ENCODE measurements around the gene CELSR1.

CELSR1 gene

DNA sequence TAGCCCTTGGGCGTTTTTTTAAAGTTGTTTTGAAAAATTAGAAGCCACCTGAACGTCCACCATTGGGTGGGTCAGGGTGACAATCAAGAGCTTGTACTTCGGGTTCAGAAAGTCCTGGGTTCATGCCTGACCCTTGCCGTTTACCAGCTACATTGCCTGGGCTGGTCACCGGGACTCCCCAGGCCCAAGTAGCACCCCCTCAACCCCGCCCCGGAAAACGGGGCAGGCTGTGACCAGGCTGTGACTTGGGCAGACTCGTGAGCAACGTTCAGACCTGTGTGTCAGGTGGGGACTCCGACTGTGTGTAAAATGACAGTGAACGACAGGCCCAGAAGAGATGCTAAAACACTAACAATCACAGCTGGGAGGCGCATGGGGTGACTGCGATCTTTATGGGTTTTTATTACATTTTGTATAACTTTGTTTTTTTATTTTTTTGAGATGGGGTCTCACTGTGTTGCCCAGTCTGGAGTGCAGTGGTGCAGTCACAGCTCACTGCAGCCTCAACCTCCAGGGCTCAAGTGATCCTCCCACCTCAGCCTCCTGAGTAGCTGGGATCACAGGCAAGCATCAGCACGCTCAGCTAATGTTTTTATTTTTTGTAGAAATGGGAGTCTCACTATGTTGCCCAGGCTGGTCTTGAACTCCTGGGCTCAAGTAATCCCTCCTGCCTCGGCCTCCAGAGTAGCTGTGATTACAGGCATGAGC is 145.1 kb downstream of the CELSR1 start:
- no peak for DNase-seq

- DNase-seq: no peak
These were observed 145.8 kb downstream of the CELSR1 start for GRCh38 chr22:46391486-46392136.

- no peak for DNase-seq
These were observed 146.6 kb downstream of the CELSR1 start for GRCh38 chr22:46390652-46391301.

- DNase-seq: no peak
These were observed 147.2 kb downstream of the CELSR1 start for GRCh38 chr22:46390105-46390651.

GRCh38 chr22:46389081-46389480 is 148.3 kb downstream of the CELSR1 start:
- DNase-seq: no peak

- no peak for DNase-seq
These were observed 148.8 kb downstream of the CELSR1 start for GRCh38 chr22:46388647-46389046.

DNA sequence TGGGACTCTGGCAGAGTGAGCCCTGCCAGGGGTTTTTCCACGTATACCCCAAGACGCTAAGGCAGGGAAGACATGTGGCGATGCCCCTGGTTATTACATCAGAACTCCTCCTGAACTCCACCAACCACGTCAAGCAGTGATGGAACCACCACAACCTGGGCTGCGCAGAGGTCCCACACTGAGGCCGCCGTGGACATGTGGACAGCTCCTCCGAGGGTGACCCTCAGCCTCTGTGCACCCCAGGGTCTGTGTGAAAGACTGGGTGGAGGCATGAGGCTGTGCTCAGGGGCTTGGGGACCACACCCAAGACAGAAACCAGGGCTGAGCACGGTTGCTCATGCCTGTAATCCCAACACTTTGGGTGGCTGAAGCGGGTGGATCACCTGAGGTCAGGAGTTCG is 149.7 kb downstream of the CELSR1 start:
- no peak for DNase-seq

DNA sequence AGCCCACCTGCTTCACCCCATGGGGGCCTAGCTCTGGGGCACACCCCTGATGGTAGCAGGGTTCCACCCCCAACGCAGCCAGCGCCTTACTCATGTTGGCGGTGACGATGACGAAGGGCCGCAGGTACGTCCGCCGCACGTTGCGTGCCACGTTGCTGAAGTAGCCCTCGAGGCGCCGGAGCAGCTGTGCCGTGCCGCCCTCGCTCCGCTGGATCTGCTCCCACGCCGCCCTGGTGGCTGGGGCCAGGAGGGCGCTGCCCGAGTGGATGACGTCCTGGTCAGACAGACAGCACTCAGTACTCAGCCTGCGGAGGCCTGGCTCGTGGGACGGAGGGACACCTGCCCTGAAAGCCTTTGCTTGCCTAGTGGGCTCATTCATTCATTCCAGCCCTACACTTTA is 151.1 kb downstream of the CELSR1 start:
- DNase-seq: no peak

DNA sequence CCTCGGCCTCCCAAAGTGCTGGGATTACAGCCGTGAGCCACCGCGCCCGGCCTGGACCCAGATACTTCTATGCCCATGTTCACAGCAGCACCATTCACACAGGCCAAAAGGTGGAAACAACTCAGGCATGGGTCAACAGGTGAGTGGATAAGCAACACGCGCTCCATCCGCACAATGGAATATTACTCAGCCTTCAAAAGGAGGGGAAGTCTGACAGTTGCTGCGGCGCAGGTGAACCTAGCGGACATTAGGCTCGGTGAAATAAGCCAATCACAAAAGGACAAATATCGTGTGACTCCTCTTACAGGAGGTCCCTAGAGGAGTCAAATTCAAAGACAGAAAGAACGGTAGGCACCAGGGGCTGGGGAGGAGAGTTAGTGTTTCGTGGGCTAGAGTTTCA is 154.9 kb downstream of the CELSR1 start:
- no peak for DNase-seq

GRCh38 chr22:46381731-46382130 is 155.7 kb downstream of the CELSR1 start:
- DNase-seq: no peak

DNA sequence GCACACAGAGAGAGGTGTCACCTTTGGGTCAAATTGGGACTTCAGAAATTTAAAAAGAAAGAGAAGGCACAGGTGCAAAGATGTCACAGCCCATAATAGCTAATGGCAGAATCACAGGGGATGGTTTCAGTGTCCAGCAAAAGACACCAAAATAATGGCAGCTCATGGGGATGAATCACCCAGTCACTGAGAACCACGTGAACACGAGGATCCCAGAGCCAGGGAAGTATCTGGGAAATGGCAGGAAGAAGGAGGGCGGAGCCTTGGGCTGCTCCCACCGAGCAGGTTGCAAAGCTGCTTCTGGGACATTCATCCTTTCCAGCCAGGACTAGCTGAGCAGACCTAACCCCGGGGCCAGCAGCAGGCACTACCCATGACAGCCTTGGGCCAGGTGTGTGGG is 156.3 kb downstream of the CELSR1 start:
- no peak for DNase-seq

GRCh38 chr22:46380581-46380980 is 156.8 kb downstream of the CELSR1 start:
- DNase-seq: no peak

DNA sequence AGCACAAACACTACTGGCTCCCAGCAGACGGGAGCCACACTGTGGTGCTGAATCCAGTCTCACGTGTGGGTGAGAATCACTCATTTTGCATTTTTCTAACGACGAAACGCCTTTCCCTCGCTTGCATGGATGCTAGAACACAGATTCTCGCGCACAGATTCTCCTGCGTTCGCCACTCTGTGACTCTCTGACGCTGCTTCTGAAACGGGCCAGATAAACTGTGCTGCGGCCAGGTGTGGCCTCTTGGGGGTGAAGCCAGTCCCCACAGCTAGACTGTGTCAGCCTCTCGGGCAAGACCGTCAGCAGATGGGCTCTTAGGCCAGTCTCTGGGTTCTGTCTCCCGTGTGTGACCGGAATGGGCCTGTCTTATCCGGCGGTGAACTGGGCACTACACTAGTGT is 157.4 kb downstream of the CELSR1 start:
- DNase-seq: no peak

GRCh38 chr22:46379066-46379930 is 158.1 kb downstream of the CELSR1 start:
- no peak for DNase-seq

DNA sequence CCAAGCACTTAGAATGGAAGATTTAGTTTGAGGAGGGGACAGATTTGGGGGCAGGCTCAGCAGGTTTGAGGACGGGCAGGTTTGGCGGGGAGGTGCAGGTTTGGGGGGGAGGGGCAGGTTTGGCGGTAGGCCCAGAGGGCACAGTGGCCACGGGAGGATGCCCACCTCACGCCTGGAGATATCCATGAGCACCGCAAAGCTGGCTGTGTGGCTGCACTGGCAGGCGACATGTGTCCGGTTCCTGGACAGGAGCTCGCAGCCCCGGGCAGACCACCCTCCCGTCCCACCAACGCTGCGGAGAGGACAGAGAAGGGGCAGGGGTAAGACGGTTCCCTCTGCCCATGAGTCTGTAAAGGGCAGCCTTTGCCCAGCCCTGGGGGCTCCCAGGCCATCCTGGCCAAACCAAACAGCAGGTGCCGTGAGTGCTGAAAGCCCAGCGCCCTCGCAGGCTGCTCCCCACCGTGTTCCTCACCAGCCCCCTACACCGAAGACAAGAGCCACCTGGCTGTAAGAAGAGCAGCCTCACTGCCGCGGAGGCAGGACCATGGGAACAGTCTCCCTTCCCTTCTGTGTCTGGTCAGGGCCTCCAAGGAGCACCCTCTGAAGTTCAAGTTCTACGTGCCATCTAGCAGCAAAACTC is 158.9 kb downstream of the CELSR1 start:
- no peak for DNase-seq

DNA sequence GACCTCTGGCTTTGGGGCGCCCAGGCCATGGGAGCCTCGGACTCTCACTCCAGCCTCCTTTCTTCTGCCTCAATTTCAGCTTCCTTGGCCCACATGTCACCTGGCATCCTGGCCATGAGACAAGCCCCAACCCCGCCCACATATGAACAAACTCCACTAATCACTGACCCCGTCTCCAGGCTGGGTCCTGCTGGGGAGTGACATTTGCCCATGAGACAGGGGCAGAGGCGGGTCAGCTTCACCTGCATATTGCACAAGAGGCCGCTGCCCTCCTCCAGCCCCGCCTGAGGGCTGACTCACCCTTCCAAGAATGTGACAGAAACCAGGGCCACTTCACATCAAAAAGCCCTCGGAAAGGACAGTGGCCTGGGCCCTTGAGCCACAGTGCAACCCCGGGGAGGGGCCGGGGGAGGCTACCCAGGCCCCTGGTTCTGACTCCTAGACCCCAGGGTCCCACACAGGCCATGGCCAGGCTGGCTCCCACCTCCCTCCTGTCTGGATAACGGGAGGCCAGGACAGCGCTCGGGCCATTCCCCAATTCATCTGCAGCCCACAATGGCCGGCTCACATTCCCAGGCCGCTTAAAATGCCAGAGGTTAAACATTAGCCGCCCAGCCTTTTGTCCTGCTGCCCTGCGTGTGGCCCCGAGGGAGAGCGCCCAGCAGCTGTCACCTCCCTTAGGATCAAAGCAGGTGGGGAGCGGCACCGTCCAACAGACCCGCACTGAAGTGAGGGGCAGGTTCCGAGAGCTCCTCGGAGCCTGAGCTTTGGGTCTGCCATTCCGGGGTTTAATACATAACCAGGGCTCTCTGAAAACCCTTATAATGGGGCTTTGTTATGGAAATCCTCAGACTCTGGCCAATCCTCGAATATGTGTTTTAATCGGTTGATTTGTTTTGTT is 159.6 kb downstream of the CELSR1 start:
- DNase-seq: no peak

- DNase-seq: no peak
These were observed 160.4 kb downstream of the CELSR1 start for GRCh38 chr22:46376908-46377524.

DNA sequence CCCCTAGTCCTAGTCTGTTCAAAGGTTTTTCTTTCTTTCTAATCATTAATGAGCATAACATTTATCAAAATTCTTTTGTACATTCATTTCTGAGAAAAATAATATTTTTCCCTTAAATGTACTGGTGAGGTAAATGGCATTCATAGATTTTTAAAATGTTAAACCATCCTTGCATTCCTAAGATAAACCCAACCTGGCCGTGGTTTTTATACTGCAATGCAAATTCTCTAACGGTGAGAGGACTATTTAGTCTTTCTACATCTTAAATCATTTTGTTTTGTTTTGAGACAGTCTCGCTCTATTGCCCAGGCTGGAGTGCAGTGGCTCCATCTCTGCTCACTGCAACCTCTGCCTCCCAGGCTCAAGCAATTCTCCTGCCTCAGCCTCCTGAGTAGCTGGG is 161.3 kb downstream of the CELSR1 start:
- DNase-seq: no peak

GRCh38 chr22:46374663-46375474 is 162.6 kb downstream of the CELSR1 start:
- no peak for DNase-seq

Measured in activated CD4-positive, alpha-beta T cell treated with anti-CD3 and anti-CD28 coated beads, Interleukin-2, amount 50 U/mL, for 4 hours (primary cell).